ENCODE data around the gene NDUFB7.

GRCh38 chr19:14576363-14576762 is 4.5 kb upstream of the NDUFB7 start:
- TF ChIP-seq, protein P1, sequence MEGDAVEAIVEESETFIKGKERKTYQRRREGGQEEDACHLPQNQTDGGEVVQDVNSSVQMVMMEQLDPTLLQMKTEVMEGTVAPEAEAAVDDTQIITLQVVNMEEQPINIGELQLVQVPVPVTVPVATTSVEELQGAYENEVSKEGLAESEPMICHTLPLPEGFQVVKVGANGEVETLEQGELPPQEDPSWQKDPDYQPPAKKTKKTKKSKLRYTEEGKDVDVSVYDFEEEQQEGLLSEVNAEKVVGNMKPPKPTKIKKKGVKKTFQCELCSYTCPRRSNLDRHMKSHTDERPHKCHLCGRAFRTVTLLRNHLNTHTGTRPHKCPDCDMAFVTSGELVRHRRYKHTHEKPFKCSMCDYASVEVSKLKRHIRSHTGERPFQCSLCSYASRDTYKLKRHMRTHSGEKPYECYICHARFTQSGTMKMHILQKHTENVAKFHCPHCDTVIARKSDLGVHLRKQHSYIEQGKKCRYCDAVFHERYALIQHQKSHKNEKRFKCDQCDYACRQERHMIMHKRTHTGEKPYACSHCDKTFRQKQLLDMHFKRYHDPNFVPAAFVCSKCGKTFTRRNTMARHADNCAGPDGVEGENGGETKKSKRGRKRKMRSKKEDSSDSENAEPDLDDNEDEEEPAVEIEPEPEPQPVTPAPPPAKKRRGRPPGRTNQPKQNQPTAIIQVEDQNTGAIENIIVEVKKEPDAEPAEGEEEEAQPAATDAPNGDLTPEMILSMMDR (IDR thresholded peaks at IDR 0.05): no peak
- TF ChIP-seq POLR2AphosphoS5 (IDR thresholded peaks at IDR 0.05) (no peak), POLR2A (IDR thresholded peaks at IDR 0.05) (no peak)
